Stimulated activated CD8-positive, alpha-beta memory T cell treated with anti-CD3 and anti-CD28 coated beads, Interleukin-15, amount 100 ng/mL, for 24 hours (primary cell): ENCODE data around the gene TMEM59.
"Not testable (repeated sequence)": the region's sequence is repeated elsewhere in the genome, so short reads cannot be mapped to it uniquely, and the experiment has no call there.

Experiments used
- DNase-seq: peaks from one replicate; pipeline ENCODE4 v3.0.0-alpha.2; 2020; ENCODE audit warnings: low read depth

The TMEM59 gene

GRCh38 chr1:54012008-54012325, 41.0 kb downstream of the TMEM59 start:
- no peak for DNase-seq

GRCh38 chr1:54011316-54012007, 41.5 kb downstream of the TMEM59 start:
- DNase-seq, result no peak

- DNase-seq, result no peak
Observed at GRCh38 chr1:54010415-54011117, 42.4 kb downstream of the TMEM59 start.

- no peak for DNase-seq
Observed at GRCh38 chr1:54009406-54009805, 43.6 kb downstream of the TMEM59 start.

- DNase-seq, result no peak
Observed at GRCh38 chr1:54008876-54009275, 44.1 kb downstream of the TMEM59 start.

- DNase-seq, result no peak
Observed at GRCh38 chr1:54007613-54008012, 45.4 kb downstream of the TMEM59 start.

GRCh38 chr1:54006508-54006907, 46.5 kb downstream of the TMEM59 start:
- no peak for DNase-seq

GRCh38 chr1:54004481-54005049, 48.4 kb downstream of the TMEM59 start:
- no peak for DNase-seq

GRCh38 chr1:54003750-54004480, 49.1 kb downstream of the TMEM59 start:
- DNase-seq, result not testable (repeated sequence)

GRCh38 chr1:54003249-54003646, 49.8 kb downstream of the TMEM59 start:
- DNase-seq, result no peak

- no peak for DNase-seq
Observed at GRCh38 chr1:54002544-54003248, 50.3 kb downstream of the TMEM59 start.

- no peak for DNase-seq
Observed at GRCh38 chr1:54001591-54001990, 51.4 kb downstream of the TMEM59 start.

- DNase-seq, result no peak
Observed at GRCh38 chr1:53999920-54000319, 53.1 kb downstream of the TMEM59 start.

GRCh38 chr1:53998223-53998622, 54.8 kb downstream of the TMEM59 start:
- DNase-seq, result no peak

GRCh38 chr1:53995683-53996082, 57.3 kb downstream of the TMEM59 start:
- no peak for DNase-seq

GRCh38 chr1:53994516-53994915, 58.5 kb downstream of the TMEM59 start:
- DNase-seq, result not testable (repeated sequence)

GRCh38 chr1:53992085-53992874, 60.7 kb downstream of the TMEM59 start:
- DNase-seq, result no peak

- no peak for DNase-seq
Observed at GRCh38 chr1:53987880-53988279, 65.1 kb downstream of the TMEM59 start.

- no peak for DNase-seq
Observed at GRCh38 chr1:53986458-53986857, 66.5 kb downstream of the TMEM59 start.

GRCh38 chr1:53984726-53985125, 68.3 kb downstream of the TMEM59 start:
- no peak for DNase-seq

GRCh38 chr1:53982763-53983104, 70.3 kb downstream of the TMEM59 start:
- DNase-seq, result no peak
